H9 (cell line): Measurements from ENCODE around the gene GJB2. TPM values are rescaled to one million over a fixed set of nuclear protein-coding genes. Genes with fewer than 3 reads are reported as not detected.

Source experiments
- DNase-seq: peaks from one replicate; pipeline ENCODE4 v3.0.0-alpha.2; 2017
- H2AFZ ChIP-seq: one replicate; pipeline ENCODE4 v1.6.1; 2013; ENCODE audit warnings: mild to moderate bottlenecking, low read length, control low read depth, moderate library complexity
- H2AK5ac ChIP-seq: 2 replicates; pipeline ENCODE4 v1.6.1; 2013; ENCODE audit warnings: low read length, control low read depth, mixed read lengths; ENCODE audit not compliant: insufficient read length
- H2BK120ac ChIP-seq: one replicate; pipeline ENCODE4 v1.6.1; 2013; ENCODE audit warnings: low read depth, mild to moderate bottlenecking, low read length, control low read depth, inconsistent platforms; ENCODE audit not compliant: poor library complexity, severe bottlenecking
- H2BK12ac ChIP-seq: 2 replicates; pipeline ENCODE4 v1.6.1; 2013; ENCODE audit warnings: low read length, control low read depth, mixed read lengths, low read depth; ENCODE audit not compliant: insufficient read length
- H2BK15ac ChIP-seq: 2 replicates; pipeline ENCODE4 v1.6.1; 2013; ENCODE audit warnings: low read depth, low read length, control low read depth
- H2BK20ac ChIP-seq: one replicate; pipeline ENCODE4 v1.6.1; 2013; ENCODE audit warnings: low read depth, mild to moderate bottlenecking, low read length, control low read depth, inconsistent platforms; ENCODE audit not compliant: poor library complexity, severe bottlenecking
- H2BK5ac ChIP-seq: 2 replicates; pipeline ENCODE4 v1.6.1; 2013; ENCODE audit warnings: low read length, control low read depth, mixed read lengths; ENCODE audit not compliant: insufficient read length
- H3K14ac ChIP-seq: 2 replicates; pipeline ENCODE4 v1.6.1; 2013; ENCODE audit warnings: low read length, control low read depth; ENCODE audit not compliant: insufficient read depth
- H3K18ac ChIP-seq: 2 replicates; pipeline ENCODE4 v1.6.1; 2013; ENCODE audit warnings: low read depth, mild to moderate bottlenecking, mixed read lengths, low read length, control low read depth; ENCODE audit not compliant: insufficient read length
- H3K23ac ChIP-seq: 2 replicates; pipeline ENCODE4 v1.6.1; 2013; ENCODE audit warnings: low read length, control low read depth, mixed read lengths, low read depth; ENCODE audit not compliant: insufficient read length
- H3K23me2 ChIP-seq: 2 replicates; pipeline ENCODE4 v1.6.1; 2013; ENCODE audit warnings: low read depth, mild to moderate bottlenecking, mixed read lengths, low read length, control low read depth; ENCODE audit not compliant: insufficient read length, poor library complexity, severe bottlenecking
- H3K27ac ChIP-seq: 2 replicates; pipeline ENCODE4 v1.5.1; 2013; ENCODE audit warnings: low read length, control low read depth, mixed read lengths, low read depth; ENCODE audit not compliant: insufficient read length
- H3K27me3 ChIP-seq: 2 replicates; pipeline ENCODE4 v1.6.1; 2013; ENCODE audit warnings: low read length, control low read depth, inconsistent platforms; ENCODE audit not compliant: insufficient read depth
- H3K4ac ChIP-seq: 2 replicates; pipeline ENCODE4 v1.6.1; 2013; ENCODE audit warnings: low read depth, mild to moderate bottlenecking, control low read depth, inconsistent platforms, low read length, moderate library complexity
- H3K4me1 ChIP-seq: 2 replicates; pipeline ENCODE4 v1.6.1; 2013; ENCODE audit warnings: low read length, control low read depth, inconsistent platforms; ENCODE audit not compliant: insufficient read depth
- H3K4me2 ChIP-seq: 2 replicates; pipeline ENCODE4 v1.6.1; 2013; ENCODE audit warnings: low read length, control low read depth, mixed read lengths; ENCODE audit not compliant: insufficient read length, insufficient read depth
- H3K56ac ChIP-seq: 2 replicates; pipeline ENCODE4 v1.6.1; 2013; ENCODE audit warnings: low read depth, mild to moderate bottlenecking, mixed read lengths, low read length, control low read depth; ENCODE audit not compliant: insufficient read length
- H3K79me1 ChIP-seq: 2 replicates; pipeline ENCODE4 v1.6.1; 2013; ENCODE audit warnings: low read depth, mild to moderate bottlenecking, moderate library complexity, low read length, control low read depth, inconsistent platforms; ENCODE audit not compliant: insufficient read depth, poor library complexity, severe bottlenecking
- H3K79me2 ChIP-seq: 2 replicates; pipeline ENCODE4 v1.6.1; 2013; ENCODE audit warnings: low read length, control low read depth, inconsistent platforms; ENCODE audit not compliant: insufficient read depth
- H3K9ac ChIP-seq: 2 replicates; pipeline ENCODE4 v1.6.1; 2013; ENCODE audit warnings: low read length, control low read depth, mixed read lengths; ENCODE audit not compliant: insufficient read length; ENCODE audit errors: extremely low read depth
- H3K9me3 ChIP-seq: one replicate; pipeline ENCODE4 v1.6.1; 2013; ENCODE audit warnings: low read depth, low read length, inconsistent platforms; ENCODE audit not compliant: control insufficient read depth
- H3T11ph ChIP-seq: one replicate; pipeline ENCODE4 v1.6.1; 2013; ENCODE audit warnings: mild to moderate bottlenecking, low read length, control low read depth, inconsistent platforms
- H4K20me1 ChIP-seq: one replicate; pipeline ENCODE4 v1.6.1; 2013; ENCODE audit not compliant: control insufficient read depth, insufficient read length, insufficient read depth
- H4K5ac ChIP-seq: 2 replicates; pipeline ENCODE4 v1.6.1; 2013; ENCODE audit warnings: low read depth, mild to moderate bottlenecking, mixed read lengths, low read length, control low read depth; ENCODE audit not compliant: insufficient read length
- H4K8ac ChIP-seq: replicated peaks from 2 replicates; pipeline ENCODE4 v1.6.1; 2013; ENCODE audit warnings: low read length, control low read depth, mixed read lengths, low read depth; ENCODE audit not compliant: insufficient read length
- H4K91ac ChIP-seq: 2 replicates; pipeline ENCODE4 v1.6.1; 2013; ENCODE audit warnings: low read depth, mild to moderate bottlenecking, moderate library complexity, mixed read lengths, low read length, control low read depth; ENCODE audit not compliant: insufficient read length
- H3K27ac Mint-ChIP-seq, 3 experiments: 2 replicates in 2 of 3; 3 replicates in 1 of 3; pipeline ENCODE4 v1.8.0; 2020 to 2021; ENCODE audit warnings: mixed read lengths in 3 of 3, mild to moderate bottlenecking in 1 of 3, moderate library complexity in 1 of 3
- H3K27me3 Mint-ChIP-seq: 2 replicates; pipeline ENCODE4 v1.8.0; 2021; ENCODE audit warnings: low read depth, mild to moderate bottlenecking, moderate library complexity, mixed read lengths
- H3K36me3 Mint-ChIP-seq, 3 experiments: 2 replicates in 2 of 3; 3 replicates in 1 of 3; pipeline ENCODE4 v1.8.0; 2020 to 2021; ENCODE audit warnings: low read depth in 3 of 3, mixed read lengths in 3 of 3; ENCODE audit not compliant: insufficient read depth in 1 of 3
- H3K4me1 Mint-ChIP-seq, 2 experiments: 2 replicates each; pipeline ENCODE4 v1.8.0; 2020; ENCODE audit warnings: mixed read lengths in 2 of 2
- H3K4me3 Mint-ChIP-seq, 2 experiments: 2 replicates in 1 of 2; 3 replicates in 1 of 2; pipeline ENCODE4 v1.8.0; 2020 to 2021; ENCODE audit warnings: mild to moderate bottlenecking in 2 of 2, mixed read lengths in 2 of 2, moderate library complexity in 1 of 2
- H3K9me3 Mint-ChIP-seq, 2 experiments: 2 replicates in 1 of 2; 3 replicates in 1 of 2; pipeline ENCODE4 v1.8.0; 2020; ENCODE audit warnings: mild to moderate bottlenecking in 2 of 2, mixed read lengths in 2 of 2, moderate library complexity in 1 of 2
- CTCF ChIP-seq: fragments of 200-600 bp; sonication (generic); conservative IDR thresholded peaks from 3 replicates; pipeline ENCODE4 v1.8.0; 2021; ENCODE audit warnings: antibody characterized with exemption, mild to moderate bottlenecking
- total RNA-seq: library from RNA; stranded (reverse); gene quantifications from 2 replicates; pipeline ENCODE4 v1.2.1, GENCODE V29; 2021

The GJB2 gene
- total RNA-seq, 1 experiment from 2014 or later: 0.28 TPM

DNA sequence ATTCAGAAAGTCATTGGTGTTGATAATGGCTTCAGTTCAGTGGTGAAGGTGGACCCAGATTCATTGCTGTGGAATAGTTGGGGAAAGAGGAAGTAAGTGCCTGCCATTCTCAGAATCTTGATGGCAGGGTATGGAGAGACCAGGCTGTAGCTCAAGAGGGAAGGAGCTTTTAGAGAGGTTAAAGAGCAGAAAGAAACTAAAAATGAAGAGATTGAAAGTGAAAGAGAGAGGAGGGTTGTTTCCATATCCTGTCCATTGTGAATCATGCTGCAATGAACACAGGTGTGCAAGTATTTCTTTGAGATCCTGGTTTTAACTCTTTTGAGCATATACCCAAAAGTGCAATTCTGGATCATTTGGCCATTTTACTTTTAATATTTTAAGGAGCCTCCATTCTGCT, 26.8 kb upstream of the GJB2 start:
- Mint-ChIP-seq H3K36me3 (no peaks in the 10 kb centered on the region), H3K27ac (no peak overlapping the region), H3K4me1 (peaks cover 0 to 4% of the 10 kb centered on the region in 2 experiments; a peak in 1 of 4 replicates), H3K4me3 (no peak overlapping the region), H3K9me3 (peaks cover 0 to 3% of the 10 kb centered on the region in 2 experiments; a peak in 3 of 5 replicates), H3K27me3 (peaks cover 12% of the 10 kb centered on the region)
- no peaks in the 10 kb centered on the region for H3K4me1 ChIP-seq
- H4K5ac ChIP-seq: no peak overlapping the region
- H3K18ac ChIP-seq: no peak overlapping the region
- no peak overlapping the region for H3K14ac ChIP-seq
- no peak overlapping the region for H2AFZ ChIP-seq
- no peak overlapping the region for H2BK5ac ChIP-seq
- H3T11ph ChIP-seq: no peak overlapping the region
- no peak overlapping the region for H3K9ac ChIP-seq
- H3K79me2 ChIP-seq: no peaks in the 10 kb centered on the region
- H3K23me2 ChIP-seq: no peaks in the 10 kb centered on the region
- H2BK20ac ChIP-seq: no peak overlapping the region
- H3K4ac ChIP-seq: no peak overlapping the region
- DNase-seq: no peak
- TF ChIP-seq CTCF: no peak
- H2BK12ac ChIP-seq: no peak overlapping the region
- H2BK120ac ChIP-seq: no peak overlapping the region
- no peak overlapping the region for H3K4me2 ChIP-seq
- H3K27me3 ChIP-seq: no peaks in the 10 kb centered on the region
- no peak overlapping the region for H3K27ac ChIP-seq
- no peak overlapping the region for H2AK5ac ChIP-seq
- no peaks in the 10 kb centered on the region for H3K79me1 ChIP-seq
- no peak overlapping the region for H3K56ac ChIP-seq
- H4K8ac ChIP-seq: no peak overlapping the region
- no peaks in the 10 kb centered on the region for H4K20me1 ChIP-seq
- no peak overlapping the region for H4K91ac ChIP-seq
- no peaks in the 10 kb centered on the region for H3K9me3 ChIP-seq
- no peak overlapping the region for H2BK15ac ChIP-seq
- H3K23ac ChIP-seq: no peak overlapping the region
